HG03108 (cell line): ENCODE data around the gene PRKCH.

Source experiments
- ATAC-seq: cut with Tn5 transposase; IDR thresholded peaks from one replicate; pipeline ENCODE4 v1.9.1; 2021; ENCODE audit warnings: moderate library complexity; ENCODE audit not compliant: unreplicated experiment

The PRKCH gene

DNA sequence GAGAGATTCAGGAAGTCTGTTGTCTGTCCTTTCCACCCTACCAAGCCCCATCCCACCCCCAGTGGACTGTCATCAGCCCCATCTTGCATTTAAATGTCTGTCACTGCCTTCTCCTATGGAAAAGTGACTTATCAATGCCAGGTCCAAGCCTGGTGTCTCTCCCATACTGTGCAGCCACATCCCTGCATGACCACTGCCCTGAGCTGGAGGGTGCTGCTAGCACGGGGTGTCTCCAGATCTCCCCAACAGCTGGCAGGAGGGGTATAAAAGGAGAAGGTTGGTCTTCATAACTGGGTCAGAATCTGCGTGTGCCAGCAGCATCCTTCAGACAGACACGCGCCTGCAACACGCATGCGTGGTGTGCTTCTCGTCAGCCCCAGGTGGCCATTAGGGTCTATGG is 219.6 kb downstream of the PRKCH start:
- no peak for ATAC-seq

DNA sequence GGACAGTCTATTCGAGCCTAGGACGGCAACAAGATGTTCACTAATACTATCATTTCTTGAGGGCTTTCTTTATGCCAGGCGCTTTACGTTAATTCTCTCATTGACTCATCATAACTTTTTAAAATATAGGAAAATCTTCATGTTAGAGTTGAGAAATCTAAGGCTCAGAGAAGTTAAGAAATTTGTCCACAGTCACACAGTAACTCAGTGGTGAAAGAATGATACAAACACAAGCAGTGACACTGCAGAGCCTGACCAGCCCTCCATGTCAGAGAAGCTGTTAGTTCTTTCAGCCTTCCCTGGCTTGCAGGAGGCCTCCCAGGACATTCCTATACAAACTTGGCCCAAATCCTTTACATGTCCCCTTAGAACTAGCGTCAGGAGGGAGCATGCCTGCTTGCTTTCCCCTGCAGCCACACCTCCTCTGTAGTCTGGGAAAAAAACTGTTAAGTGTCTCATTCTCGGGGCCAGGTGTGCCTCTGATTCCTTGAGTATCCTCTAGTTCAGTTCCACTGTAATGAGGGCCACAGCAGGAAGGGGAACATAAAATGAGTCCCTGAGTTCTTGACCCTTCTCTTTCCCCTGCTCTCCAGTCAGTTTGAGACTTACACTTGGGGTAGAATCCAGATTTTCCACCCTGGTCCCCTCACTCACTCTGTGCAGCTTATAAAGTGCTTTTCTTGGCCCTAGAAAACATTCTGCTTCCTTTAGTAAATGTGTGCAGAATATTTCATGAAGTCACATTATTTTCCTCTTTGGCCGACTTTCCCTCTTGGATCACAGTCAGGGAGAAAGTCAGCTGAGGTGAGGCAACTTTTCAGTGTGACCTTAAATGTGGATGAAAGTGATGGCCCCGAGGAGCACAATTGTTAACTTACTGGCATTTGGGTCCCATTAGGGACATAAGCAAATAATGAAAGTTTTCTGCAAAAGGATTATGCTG is 221.7 kb downstream of the PRKCH start:
- ATAC-seq, result no peak

DNA sequence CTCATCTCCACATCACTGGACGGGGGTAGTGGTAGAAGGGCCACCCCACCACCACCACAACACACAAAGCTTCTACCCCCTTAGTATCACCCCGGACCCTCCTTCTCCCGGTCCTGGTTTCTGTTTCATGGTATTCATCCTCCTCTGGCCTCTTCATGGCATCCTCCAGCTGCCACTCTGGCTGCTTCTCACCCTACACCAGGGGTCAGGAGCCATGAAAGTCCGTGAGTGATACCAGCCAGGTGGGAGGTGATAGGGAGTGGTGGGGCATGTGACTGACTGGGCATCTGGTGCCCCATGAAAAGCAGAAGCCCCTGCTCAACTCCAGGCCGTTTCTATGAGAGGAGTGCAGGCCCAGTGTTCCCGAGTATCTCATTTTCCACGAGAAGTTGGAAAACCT is 222.6 kb downstream of the PRKCH start:
- no peak for ATAC-seq

DNA sequence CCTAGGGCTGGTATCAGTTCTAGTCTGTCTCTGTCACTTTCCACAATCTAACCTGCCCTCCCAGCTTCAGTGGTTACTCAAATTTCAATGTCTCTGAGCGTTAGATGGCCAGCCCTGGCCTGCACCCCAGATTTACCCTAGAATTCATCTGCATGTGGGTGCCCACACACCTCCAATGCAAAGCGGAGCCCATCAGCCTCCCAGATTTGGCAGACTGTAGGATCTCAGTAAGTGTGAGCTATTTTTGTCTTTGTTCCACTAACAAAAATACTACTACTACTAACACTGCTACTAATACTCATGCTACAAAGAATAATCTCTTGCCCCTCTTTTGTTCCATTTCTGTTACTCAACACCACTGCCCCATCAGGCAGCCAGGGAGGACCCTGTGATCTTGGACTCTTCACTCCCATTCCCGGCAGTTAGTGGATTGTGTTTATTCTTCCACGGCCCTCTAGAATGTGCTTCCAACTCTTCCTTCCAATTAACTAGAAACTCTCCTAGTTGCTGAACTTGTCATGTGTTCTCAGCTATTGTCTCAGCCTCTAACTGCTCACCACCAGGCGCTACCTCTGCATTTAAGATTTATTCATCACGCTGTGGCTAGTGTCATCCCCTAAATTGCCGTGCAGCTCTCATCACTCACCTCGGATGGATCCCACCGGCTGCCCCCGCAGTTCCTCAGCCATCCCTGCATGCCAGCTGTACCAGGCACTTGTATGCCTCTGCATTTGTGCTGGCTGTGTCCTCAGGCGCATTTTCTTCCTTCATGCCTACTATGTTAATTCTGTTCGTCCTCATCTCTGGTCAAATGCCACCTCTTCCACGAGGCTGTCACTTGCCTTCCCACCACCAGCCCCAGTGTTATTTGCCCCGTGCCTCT is 223.3 kb downstream of the PRKCH start:
- no peak for ATAC-seq

DNA sequence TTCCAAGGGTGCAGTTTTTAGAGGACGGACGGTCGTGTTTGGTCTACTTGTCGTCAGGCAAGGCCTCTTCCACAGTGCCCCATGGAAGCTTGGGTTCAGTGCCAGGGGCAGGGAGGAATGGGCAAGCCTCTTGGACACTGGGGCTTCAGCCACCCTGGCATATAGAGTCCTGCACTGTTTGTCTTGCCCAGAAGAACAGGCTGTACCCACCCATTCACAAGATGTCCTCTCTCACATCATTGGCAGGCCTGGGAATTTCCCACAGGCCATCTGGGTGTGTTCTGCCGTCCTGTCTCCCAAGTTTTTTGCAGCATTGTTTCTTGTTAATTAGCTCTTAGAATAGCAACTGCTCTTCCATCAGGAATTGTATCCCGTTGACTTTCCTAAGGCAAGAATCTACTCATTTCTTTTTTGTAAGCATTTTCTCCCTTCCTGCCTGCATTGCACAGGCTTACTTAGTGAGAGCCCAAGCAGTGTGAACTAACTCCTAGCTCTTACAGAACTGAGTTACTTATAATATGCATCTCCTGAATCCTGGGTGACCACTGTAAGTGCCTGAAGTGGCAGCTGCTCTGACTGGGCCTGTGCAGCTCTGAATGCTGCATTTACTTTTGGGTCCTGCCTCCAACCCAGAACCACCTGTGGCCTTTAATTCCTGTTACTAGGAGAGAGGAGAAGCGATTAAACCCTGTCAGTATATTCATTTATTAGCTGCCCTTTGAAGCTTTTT is 224.5 kb downstream of the PRKCH start:
- no peak for ATAC-seq

DNA sequence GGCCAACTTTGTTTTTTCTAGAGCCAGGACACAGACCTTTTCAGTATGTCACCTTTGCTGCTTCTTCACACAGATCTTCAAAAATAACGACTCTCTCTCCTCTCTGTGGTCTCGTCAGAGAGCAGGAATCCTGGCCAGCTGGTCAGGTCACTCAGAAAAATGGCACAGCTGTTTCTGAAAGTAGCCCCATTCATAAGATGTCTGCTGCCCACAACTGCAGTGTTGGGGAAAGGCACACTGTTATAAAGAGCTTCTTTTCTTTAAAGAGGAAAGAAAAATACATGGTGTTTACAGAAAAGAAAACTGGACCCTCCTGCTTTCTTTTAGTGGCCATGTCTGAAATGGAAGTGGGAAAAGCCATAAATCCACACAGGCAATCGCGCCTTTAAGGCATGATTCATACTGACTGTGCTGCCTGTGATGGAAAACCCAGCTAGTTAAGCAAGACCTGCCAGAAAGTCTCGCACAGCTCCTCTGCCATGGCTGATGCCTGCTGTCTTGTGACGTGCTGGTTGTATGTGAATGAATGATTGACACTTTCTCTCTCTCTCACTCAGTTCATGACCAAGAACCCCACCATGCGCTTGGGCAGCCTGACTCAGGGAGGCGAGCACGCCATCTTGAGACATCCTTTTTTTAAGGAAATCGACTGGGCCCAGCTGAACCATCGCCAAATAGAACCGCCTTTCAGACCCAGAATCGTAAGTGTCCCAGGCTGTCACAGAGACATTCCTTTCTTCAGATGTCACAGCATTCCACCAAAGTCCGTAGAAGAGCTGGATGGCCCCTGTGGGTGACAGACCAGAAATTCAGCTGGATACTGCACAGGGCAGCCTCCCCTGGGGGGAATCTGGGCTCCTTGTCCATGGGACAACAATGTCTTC is 226.0 kb downstream of the PRKCH start:
- no peak for ATAC-seq

DNA sequence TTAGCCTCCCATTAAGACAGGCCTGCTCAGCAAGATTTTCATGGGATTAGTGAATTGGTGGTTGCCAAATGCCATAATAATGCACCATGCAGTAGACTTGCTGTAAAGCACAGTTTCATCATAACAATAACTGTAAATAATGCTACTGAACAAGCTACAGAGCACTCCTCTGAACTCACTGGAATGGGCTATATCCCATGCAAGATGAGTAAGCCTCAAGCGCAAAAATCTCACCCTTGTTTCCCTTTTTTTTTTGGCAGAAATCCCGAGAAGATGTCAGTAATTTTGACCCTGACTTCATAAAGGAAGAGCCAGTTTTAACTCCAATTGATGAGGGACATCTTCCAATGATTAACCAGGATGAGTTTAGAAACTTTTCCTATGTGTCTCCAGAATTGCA is 228.0 kb downstream of the PRKCH start:
- no peak for ATAC-seq

DNA sequence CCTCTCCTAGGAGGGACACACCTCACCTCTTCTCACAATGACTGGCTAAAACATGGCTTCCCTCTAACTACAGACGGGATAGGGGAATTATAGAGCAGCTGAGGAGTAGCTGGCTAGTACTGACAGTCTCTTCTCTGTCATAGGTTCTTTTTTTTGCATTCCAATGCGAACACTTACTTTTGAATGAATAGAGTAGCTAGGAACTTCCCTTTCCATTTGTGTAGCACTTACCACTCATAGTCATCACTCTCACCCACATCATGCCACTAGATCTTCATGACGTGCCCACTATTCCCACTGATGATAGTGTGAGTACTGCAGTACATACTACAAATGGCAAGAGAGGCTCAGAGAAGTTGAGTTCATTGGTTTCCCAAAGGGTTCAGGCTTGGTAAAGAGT is 230.0 kb downstream of the PRKCH start:
- no peak for ATAC-seq

DNA sequence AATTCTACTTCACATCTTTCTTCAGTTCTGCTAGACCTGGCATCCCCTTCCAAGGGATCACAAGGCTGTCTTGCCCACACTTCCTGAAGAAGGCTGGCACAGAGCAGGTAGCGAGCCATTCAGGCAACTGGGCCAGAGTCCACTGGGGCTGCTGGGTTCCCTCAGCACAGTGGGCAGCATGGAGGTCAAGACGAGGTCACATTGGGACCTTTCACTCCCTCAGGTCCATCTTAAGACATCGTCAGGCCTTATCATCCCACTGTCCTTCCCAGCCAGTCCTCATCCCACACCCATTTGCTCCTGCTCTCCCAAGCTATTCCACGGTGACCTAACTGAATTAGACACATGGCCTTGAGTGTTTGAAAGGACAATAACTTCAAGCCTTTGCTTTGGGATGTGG is 230.9 kb downstream of the PRKCH start:
- no peak for ATAC-seq

DNA sequence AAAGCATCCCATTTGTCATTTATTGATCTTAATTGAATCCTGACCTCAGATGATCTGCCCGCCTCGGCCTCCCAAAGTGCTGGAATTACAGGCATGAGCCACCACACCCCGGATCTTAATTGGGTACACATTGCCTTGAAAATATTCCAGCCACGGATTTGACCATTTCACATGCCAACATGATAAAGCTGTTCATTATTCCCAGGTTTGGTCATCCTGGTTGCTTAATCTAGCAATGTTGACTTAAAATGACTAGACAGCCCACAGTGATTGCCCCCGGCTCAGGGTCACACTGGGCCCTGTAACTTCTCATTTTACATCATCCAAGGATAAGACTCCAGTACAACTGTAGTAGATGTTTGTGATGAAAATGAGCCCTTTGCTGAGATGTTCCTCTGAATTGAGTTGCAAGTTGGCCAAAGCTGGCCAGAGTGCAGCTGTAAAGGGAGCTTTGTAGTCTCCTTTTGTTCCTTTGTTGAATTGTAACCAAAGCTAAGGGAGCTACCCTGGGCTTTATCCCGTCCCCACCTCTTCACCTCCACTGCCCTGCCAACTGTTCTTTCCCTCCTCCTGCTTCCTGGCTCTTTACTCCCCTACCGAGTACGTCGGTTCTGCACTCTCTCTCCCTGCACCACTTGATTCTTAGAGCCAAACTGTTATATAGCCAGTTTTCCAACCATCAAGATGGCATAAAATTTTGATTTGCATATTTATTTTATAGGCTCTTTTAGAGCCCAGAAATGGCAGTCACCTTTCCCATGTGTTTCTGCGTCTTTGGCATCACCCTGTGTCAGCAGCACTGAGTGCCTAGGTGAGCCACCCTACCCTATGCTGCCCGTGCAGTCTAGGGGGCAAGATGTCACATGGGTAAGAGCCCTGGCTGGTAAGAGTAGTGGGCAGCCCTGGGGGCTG is 232.6 kb downstream of the PRKCH start:
- ATAC-seq, result no peak

DNA sequence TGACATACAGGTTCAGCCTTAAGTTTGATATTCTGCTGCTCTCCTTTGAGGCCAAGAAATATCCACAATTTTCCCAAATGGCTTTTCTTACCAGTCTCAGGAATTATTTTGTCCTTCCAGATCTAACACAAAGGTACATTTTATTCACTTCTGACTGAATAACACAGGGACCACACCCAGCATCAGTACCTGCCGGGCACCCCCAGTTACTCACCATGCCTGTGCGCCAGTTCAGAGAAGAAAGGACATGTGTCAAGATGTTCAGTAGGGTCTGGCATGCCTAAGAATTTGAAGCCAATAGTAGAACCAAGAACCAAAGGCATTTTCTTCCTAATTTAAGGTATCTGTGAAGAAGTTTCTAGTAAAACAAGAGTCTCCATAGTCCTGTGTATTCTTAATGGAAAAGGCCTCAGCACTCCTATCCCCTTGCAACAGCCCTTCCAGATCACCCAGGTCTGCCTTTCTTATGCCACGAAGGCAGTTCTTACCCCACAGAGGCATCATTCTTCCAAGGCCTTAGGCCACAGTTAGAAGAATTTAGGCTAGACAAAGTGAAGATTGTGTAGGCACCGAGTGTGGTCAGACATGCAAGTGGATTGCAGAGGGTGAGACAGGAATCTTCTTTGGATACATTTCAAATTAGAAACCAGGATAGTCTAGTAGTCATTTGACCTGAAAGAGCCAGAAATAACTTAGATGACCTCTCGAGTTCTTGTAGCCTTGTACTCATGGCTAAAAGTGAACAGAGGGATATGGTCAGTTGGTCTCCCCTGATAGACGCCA is 233.9 kb downstream of the PRKCH start:
- no peak for ATAC-seq

DNA sequence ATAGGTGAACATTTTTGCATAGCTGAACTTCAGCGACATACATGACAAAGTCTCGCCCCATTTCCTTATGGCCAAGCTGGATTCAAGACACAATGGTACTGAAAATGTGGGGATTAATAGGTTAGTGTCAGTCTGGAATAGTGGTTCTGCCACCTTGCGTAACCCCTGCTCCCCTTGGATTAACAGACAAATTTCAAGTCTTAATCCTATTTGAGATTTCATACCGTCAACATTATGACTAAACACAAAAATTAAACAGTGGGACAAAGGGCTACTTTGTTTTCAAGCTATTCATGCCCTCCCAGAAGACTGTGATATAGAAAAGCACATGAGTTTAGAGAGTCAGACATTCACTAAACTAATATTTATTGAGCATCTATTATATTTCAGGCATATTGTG is 235.1 kb downstream of the PRKCH start:
- no peak for ATAC-seq

DNA sequence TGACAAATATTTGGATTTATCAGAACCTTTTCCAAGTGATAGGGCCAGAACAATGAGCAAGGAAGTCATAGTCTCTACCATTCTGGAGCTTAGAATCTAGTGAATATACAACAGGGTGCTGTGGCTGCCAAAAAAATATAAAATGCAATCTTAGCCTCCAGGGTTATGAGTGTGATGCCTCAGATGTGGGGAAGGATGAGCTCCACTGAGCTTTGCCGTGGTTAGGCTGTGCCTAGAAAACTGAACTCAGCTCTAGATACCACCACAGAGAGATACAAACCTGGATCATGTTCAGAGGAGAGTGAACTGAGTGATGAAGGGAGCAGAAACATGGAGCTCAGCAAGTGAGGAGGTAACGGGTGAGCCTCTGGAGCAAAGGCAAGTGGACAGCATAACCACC is 235.9 kb downstream of the PRKCH start:
- ATAC-seq, result no peak

DNA sequence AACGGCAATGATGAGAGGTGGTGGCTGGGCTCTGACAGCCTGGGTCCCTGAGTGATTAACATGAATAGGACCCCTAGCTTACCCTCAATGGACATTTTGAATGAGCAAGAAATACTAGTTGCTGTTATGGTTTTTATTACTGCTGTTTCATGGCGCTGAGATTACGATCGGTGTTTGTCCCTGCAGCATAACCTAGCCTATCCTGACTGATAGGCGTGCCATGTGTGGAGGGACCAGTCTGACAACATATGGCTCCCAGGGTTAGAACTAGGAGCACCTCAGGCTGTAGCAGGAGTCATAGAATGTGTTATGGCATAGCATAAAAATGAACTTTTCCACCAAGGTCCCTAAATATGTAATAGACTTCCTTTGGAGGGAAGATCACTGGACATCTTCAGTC is 236.5 kb downstream of the PRKCH start:
- no peak for ATAC-seq

DNA sequence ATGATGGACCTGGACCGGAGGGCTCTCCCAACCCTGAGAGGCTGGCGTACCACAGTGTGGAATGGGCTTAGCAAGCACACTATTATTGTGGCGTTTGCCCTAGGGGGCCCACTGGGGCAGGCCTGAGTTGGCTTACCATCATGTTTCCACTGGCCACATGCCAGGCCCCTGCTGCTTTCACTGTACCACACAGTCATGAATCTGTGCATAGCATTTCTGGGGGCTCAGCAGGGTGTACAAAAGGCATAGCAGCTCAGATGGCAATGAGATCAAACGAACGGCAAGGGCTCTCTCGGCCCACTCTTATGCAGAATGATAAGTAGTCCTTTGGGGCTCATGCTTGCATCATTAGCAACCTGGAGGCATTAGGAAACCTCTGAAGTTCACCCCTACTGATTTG is 236.9 kb downstream of the PRKCH start:
- ATAC-seq, result no peak

DNA sequence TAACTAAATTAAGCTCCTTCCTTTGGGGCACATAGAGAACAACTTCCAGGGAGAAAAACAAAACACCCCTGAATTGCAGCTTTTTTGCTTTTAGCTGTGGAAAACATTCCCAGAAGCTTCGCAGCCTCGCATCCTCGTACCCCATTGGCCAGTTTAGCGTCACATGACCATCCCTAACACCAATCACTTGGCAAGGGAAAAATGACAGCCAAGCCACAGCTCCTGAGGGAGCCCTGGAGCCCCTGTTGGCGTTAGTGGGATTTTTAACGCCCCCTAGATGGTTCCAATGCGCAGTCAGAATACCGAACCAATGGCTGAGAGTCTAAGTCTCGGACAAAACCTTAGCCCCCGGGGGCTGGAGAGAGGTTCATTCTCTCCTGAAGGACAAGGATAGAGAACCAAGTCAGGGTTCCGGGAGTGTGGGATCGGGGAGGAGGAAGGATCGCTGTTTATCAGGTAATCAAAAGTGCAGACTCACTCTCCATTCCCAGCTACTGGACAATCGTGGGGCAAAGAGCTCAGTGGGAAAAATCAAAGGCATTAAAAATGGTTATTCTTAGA is 238.3 kb downstream of the PRKCH start:
- ATAC-seq, result no peak

DNA sequence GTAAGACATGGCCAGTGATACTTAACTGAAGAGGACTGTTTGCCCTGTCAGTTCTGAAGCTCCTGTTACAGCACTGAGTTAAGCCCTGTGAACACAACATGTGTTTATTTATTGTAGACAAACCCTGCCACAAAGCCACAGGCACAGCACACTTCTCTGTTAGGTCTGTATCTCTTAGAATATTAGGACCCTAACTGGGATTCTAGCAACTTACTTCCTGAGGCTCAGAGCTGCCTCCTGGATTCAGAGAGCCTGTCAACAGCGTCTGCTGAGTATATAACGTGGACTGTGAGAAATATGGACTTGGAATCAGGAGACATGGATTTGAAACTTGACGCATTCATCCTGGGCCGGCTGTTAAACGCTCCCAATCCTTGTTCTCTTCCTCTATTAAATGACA is 238.9 kb downstream of the PRKCH start:
- ATAC-seq, result no peak

DNA sequence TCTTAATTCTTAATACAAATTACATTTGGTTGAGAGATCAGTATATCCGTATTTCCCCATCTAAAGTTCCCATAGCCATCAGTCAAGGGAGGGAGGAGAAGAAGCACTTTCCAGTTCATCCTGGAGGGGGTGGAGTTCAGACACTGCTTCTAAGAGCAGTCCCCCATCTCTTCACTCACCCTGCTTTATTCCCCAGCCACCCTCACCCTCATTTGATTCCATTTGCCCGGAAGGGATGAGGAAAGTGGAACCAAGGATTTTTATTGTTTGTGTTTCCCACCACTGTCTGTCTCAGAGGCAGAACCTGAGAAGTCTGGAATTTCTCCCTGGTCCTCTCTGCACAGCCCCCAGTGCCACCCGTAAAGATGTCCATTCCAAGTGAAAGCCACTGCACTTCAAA is 239.7 kb downstream of the PRKCH start:
- no peak for ATAC-seq
